Fibroblast of pulmonary artery (primary cell): Measurements from ENCODE around the gene SDC1.
A peak's percentile ranks its signal among the peaks of the same experiment; 100 is the strongest.

ENCODE experiments used
- DNase-seq: peaks from one replicate; pipeline ENCODE4 v3.0.0-alpha.2; 2010; ENCODE audit warnings: low read depth
- H3K4me3 ChIP-seq: replicated peaks from 2 replicates; pipeline ENCODE4 v1.5.1; 2011; ENCODE audit warnings: low read depth, mild to moderate bottlenecking, control low read depth, low read length, moderate library complexity
- CTCF ChIP-seq: IDR thresholded peaks from 2 replicates; pipeline ENCODE4 v1.5.1; 2011; ENCODE audit warnings: mild to moderate bottlenecking, control low read depth, low read length, inconsistent platforms; ENCODE audit errors: missing control alignments

Gene SDC1

GRCh38 chr2:20173064-20173463 is 51.9 kb downstream of the SDC1 start:
- TF ChIP-seq CTCF, result no peak
- H3K4me3 ChIP-seq, result no peak overlapping the region
- no peak for DNase-seq

DNA sequence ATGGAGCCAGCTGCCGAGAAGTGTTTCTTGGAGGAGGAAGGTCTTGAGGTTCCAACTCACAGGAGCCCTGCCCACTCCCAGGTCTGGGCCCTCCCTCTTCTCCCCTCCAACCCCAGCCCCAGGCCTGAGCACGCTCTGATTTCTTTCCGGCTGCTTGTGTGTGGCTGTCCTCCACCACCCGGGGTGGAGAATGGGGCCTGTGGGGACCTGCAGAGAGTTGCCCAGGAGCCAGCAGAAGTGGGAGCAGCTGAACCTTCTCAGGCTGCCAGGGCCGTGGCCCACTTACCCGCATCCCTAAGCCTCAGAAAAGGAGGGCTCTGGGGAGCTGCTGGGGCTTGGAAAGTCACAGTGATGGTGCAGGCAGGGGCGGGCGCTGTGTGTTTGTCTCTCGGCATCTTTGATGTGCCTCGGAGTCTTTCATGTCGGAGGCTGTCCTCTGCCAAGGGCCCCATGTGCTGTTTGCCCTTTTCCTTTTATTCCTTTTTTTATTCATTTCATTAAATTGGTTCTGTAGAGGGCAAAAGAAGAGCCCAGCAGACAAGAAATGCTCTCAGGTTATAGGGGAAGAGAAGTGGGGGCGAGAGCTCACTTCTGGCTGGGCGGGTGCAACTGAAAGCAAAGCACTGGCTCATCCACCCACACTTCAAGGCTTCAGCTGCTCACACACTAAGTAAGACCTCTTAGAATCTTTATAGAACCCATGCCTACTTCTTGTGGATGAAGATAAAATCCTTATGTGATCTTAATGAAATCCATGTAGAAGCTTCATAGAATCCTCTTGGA is 52.5 kb downstream of the SDC1 start:
- H3K4me3 ChIP-seq, result no peak overlapping the region
- TF ChIP-seq CTCF, result no peak
- DNase-seq, result no peak

GRCh38 chr2:20171445-20171977 is 53.4 kb downstream of the SDC1 start:
- no peak for DNase-seq
- H3K4me3 ChIP-seq, result no peak overlapping the region
- no peak for TF ChIP-seq CTCF

DNA sequence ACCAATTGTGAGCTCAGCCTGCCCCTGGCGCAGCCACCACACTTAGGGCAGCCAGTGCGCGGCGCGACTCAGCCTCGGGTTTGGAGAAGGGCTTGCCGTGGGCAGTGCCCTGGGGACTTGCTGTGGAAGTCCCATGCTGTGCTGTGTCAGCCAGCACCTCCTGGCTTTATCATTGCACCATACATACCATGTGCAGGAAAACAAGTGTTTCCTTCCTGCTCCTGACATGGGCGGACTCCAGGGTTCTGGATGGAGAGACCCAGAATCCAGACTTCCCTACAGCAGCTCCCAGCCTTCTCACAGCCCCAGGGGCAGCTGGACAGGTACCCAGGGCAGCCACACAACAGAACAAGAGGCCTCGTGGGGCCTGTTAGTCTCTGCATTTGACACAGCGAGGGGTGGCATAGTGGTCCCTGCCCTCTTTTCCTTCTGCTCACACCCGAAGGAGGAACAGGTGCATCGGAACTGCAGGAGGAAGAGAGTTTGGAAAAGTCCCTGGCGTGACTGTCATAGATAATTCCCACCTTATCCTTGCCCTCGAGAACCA is 54.2 kb downstream of the SDC1 start:
- H3K4me3 ChIP-seq, result no peak overlapping the region
- no peak for TF ChIP-seq CTCF
- DNase-seq, result no peak

DNA sequence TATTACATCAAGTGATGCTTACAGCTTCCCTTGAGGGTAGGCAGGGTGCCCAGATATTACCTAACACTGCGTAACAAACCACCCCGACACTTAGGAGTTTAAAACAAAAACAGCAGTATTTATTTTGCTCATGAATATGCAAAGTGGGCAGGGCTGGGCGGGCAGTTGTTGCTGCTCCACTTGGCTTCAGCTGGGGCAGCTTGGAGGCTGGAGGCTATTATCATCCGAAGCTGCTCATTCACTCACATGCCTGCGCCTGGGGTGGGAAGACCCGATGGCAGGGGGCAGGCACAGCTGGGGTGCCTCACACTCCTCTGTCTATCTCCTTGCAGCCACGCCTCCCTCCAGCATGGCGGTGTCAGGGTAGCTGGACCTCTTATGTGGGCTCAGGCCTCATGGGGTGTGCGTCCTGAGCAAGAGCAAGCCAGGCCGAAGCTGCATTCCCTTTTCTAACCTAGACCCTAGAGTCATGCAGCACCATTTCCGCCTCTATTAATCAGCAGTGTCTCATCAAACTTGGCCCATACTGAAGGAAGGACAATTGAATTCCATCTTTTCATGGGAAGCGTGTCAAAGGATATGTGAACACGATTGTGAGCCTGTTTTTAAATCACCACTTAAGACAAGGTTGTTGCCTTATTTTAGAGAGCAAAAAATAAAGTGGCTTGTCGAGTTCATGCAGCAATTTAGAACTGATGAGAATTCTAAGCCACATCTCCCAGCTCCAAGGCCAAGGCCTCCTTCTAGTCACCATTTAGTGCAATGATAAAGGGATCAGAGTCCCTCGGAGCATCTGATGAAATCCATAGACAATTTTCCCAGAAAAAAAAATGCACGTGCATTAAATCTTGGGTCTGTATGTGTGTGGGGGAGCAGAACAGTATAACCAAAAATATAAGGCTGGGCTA is 54.9 kb downstream of the SDC1 start:
- H3K4me3 ChIP-seq, result no peak overlapping the region
- no peak for TF ChIP-seq CTCF

GRCh38 chr2:20168727-20169696 is 55.9 kb downstream of the SDC1 start:
- H3K4me3 ChIP-seq, result no peak overlapping the region
- no peak for DNase-seq
- TF ChIP-seq CTCF, result no peak

More for the DNA sequence above, 54.9 kb downstream of the SDC1 start:
- peak; percentile 29 for DNase-seq
